ENCODE data around the gene SPAG6.

DNA sequence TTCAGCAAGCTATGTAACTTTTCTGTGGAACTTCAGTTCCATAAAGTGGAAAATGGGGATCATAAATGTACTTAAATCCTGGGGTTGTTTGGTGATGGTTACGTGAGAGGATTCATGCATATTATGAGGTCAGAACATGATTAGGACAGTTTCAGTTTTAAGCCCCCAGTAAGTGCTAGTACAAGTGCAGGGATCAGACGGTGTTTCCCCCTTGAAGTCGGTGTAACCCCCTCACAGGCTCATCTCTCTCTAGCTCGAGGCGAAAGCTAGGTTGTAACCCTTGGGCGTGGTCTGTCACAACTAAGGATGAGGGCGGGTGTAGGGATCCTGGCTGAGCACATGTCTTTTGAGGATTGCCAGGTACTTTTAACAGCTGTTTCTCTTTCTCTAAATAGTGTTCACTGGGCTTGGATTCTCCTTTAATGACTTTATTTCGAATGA lies 84.7 kb downstream of the SPAG6 start:
- no peak for TF ChIP-seq ZNF274 (IDR thresholded peaks at IDR 0.05; ENCODE audit: borderline replicate concordance, extremely low read depth, low read length)
- no peak for TF ChIP-seq JUND (IDR thresholded peaks at IDR 0.05; ENCODE audit: low read length)
- TF ChIP-seq, protein P1, sequence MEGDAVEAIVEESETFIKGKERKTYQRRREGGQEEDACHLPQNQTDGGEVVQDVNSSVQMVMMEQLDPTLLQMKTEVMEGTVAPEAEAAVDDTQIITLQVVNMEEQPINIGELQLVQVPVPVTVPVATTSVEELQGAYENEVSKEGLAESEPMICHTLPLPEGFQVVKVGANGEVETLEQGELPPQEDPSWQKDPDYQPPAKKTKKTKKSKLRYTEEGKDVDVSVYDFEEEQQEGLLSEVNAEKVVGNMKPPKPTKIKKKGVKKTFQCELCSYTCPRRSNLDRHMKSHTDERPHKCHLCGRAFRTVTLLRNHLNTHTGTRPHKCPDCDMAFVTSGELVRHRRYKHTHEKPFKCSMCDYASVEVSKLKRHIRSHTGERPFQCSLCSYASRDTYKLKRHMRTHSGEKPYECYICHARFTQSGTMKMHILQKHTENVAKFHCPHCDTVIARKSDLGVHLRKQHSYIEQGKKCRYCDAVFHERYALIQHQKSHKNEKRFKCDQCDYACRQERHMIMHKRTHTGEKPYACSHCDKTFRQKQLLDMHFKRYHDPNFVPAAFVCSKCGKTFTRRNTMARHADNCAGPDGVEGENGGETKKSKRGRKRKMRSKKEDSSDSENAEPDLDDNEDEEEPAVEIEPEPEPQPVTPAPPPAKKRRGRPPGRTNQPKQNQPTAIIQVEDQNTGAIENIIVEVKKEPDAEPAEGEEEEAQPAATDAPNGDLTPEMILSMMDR (IDR thresholded peaks at IDR 0.05; ENCODE audit: control extremely low read depth in 1 of 3, insufficient read depth in 1 of 3, low read depth in 1 of 3, low read length in 3 of 3) = no peak
- no peak for TF ChIP-seq SUZ12 (IDR thresholded peaks at IDR 0.05; ENCODE audit: low read length)
- TF ChIP-seq CBX8 (IDR thresholded peaks at IDR 0.05; ENCODE audit: borderline replicate concordance, low read depth, low read length) = no peak
- no peak for TF ChIP-seq TAF1 (IDR thresholded peaks at IDR 0.05; ENCODE audit: low read depth, low read length)
- no peak for TF ChIP-seq POLR2AphosphoS5 (IDR thresholded peaks at IDR 0.05; ENCODE audit: low read depth, low read length)
- TF ChIP-seq CREB1 (IDR thresholded peaks at IDR 0.05) = no peak
- no peak for TF ChIP-seq RFX5 (IDR thresholded peaks at IDR 0.05; ENCODE audit: borderline replicate concordance, low read depth, low read length)
- no peak for TF ChIP-seq CHD2 (IDR thresholded peaks at IDR 0.05; ENCODE audit: low read length)

Data from H1 (cell line).